GM18870 (cell line): ENCODE data around the gene AAMP.

Experiments used
- ATAC-seq: cut with Tn5 transposase; IDR thresholded peaks from one replicate; pipeline ENCODE4 v1.9.1; 2021; ENCODE audit warnings: moderate library complexity; ENCODE audit not compliant: unreplicated experiment

The AAMP gene

DNA sequence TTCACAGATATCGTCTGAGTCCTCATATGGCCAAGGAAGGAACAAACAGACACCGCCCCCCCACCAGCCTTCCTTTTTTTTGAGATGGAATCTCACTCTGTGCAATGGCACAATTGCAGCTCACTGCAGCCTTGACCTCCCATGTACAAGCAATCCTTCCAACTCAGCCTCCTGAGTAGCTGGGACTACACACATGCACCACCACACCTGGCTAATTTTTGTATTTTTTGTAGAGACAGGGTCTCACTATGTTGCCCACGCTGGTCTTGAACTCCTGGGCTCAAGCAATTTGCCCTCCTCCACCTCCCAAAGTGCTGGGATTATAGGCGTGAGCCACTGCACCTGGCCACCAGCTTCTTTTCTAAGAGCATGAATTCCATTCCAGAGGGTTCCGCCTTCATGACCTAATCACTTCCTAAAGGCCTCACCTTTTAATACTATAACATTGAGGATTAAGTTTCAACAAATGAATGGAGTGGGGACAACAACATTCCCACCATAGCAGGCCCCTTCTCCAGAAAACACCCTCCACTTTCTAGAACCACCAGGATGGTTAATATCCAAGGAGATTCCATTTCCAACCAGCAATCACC is 24.6 kb upstream of the AAMP start:
- no peak for ATAC-seq

DNA sequence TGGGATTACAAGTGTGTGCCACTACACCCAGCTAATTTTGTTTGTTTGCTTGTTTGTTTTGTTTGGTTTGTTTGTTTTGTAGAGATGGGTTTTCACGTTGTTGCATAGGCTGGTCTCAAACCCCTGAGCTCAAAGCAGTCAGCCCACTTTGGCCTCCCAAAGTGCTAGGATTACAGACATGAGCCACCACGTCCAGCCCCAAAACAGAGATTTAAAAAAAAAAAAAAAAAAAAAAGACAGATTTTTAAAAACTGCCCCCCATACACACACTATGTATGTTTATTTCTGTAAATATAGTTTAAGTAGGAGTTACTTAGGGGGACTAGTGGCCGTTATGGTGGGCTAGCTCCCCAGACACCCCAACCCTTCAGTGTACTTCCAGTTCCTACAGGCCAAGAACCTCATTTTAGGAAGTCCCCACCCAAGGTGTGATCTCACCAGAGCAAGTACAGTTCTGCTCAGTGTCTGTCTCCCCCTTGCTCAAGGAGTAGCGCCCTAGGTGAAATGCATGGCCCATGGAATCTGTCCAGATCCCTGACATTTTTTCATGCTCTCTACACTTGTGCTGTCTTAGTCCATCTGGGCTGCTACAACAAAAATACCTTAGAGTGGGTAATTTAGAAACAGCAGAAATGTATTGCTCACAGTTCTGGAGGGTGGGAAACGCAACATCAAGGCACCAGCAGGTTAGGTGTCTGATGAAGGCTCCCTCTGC is 23.9 kb upstream of the AAMP start:
- ATAC-seq, result no peak

DNA sequence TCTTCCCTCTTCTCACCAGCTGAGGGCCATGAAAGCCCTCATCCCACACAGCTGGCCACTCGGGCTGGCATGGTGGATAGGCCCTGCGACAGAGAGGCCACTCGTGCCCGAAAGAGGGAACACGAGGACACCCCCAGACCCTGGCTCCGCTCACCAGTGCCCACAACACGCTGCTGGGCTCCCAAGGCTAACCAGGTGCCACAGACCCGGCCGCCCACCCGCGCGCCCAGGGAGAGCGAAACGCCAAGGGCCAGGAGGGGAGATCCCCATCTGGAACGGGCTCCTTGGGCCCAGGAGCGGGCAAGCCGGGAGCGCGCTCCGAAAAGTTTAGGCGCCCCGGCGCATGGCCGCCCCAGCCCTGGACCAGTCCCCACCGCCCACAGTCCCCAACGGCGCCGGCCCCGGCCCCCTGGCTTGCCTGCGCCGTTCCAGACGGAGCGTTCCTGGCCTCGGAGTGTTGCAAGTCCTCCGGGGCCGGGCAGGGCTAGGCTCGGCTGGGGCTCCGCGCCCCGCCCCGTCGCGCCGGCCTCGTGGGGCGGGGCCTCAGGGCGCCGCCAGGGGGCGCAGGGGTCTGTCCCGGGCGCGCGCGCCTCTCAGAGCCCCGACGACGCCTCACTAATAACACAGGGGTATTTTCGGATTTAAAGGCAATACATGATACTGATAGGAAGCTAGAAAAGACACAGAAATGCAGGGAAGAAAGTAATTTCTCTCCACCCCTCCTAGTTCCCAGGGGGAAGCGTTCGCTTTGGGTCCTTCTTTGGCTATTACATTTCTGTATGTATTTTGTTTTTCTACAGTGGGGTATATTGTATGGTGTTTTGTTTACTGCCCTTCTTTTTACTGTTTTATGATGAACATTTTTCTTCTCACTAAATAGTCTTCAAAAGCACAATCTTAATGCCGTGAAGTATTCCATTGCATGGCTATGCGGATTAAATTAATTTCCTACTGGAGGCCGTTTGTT is 22.4 kb upstream of the AAMP start, which contains the start of gene TMBIM1:
Gene TMBIM1, minus strand, starts transcription at position 456 of the 967 bp plus-strand sequence. CDS start 10,362 bp downstream, outside the sequence.
- no peak for ATAC-seq

DNA sequence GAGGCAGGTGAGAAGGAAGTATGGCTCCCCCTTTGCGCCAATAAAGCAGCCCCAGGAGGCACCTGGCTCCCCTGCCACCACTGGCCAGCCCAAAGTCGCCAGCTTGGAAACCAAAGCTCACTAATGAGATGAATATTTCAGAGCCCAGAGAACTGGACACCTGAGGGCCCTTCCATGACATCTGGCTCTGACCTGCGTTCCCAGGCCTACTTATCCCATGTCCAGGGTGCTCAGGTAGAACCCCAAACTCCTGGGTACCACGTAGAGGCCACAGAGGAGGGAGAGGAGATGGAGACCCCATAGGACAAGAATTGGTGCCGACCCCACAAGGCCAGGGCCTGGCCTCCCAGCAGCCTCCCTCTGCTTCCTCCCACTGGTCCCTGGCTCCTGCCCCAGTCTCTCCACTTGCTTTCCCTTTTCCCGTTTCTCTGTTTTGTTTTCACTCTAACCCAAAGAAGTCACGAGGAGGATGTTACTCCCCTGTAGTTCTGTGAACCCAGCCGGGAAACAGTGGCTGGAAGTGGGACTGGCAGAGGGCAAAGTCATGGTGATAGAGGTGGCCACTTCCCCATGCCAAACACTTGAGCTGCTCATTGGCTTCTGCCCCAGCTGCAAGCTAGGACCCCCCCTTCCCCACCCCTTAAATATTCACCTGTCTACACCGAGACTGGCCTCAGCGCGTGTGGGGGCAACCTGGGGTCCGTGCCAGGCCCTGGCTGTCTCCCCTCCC is 21.5 kb upstream of the AAMP start:
- ATAC-seq, result no peak

DNA sequence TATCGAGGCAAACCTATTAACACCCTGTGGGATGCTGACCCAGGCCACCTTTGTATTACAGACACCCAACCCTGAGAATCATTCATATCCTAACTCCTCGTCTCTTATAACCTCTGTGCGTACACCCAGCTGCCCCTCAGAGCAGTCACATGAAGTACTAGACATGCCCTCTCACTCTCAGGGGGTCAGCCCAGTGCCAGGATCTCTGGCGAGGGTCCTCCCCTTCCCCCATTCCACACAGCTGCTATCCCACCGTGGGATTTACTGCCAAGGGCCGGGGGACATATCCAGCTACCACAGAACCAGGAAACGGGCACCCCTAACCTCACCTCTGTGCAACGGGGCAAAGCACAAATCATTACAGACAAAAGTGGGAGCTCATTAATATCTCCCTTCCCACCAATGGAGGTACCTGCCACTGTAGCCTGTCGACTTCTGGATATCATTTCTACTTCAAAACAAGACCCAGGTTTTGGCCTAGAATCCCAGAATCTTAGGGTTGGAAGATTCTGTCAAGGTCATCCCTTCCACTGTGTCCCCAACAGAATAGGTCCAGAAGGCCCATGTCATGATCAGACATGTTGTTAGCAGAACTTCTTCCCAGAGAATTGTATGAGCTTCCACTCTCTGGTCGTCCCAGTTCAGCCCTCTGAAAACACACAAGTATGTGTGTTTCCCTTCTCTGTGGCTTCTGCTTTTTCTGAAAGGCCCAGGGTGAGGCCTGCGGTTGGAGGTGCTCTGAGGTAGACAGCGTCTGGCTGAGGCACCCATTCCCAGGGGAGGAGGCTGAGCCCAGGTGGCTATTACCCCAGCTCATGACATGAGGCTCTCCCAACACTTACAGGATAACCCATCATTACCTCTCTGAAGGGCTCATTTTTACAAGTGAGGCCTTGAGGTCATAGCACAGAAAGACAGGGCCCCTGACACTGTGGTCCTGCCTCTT is 20.7 kb upstream of the AAMP start:
- ATAC-seq, result peak; percentile 39

DNA sequence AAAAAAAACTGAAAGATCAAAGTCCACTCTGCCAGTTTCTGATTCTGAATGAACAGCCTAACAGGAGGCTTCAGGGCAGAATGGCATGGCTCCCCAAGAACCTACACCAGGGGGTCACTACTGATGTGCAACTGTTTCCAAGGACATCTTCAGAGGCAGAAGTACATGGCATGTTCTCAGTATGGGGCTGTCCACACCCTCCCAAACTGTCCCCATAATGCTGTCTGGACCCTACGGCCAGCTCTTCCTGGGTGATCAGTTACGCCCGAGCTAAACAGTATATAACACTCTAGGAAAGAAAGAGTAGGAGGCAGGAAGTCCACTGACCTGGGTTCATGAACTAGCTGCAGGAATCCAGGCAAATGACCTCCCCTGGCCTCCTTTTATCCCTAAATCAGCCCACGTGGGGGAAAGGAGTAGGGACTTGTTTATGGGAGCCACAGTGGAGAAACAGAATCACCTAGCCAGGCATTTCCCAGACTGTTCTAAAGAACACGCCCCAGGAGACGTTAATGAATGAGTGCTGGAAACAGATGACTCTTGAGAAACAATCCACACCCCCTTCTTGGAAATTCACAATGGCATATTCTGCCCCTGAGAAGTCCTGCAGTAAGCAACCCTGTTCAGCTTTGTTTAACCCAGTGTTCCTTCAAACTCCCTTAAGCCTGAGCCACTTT is 19.8 kb upstream of the AAMP start:
- no peak for ATAC-seq

DNA sequence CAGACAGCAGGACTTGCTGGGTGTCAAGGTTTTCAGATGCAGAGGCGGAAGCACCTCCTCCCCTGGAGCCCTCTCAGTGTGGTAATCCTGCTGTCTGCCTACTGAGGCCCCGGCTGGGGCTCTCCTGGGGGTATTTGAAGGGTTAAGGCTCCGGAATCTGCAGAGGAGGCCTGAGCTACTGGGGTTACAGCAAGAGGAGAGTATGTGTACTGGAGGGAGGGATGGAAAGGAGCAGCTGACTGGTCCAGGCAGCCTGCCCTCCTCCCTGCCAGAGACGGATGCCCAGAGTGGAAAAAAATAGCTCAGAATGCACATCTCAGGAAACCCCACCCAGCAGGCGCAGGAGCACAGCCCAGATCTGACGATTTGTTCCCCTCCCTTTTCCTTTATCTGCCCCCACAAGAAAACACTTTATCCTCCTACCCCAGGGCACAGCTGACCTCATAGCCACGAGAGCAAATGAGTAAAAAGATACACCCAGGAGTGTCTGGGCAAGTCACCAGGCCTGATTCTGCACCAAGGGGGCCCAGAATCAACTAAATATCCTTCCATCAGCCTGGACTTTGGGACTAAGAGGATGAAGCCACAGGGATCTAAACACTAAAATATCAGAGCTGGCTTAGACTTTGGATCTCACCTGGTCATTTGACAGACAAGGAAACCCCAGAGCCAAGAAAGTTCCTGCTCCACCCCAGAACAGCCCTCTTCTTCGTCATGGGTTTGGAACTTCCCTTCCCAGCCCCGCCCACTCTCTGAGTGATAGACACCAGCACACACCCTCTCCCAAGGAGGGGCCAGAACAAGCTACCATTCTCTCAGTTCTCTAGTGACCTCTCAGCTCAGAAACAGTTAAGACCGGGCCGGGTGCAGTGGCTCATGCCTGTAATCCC is 16.9 kb upstream of the AAMP start:
- peak; percentile 54 for ATAC-seq

DNA sequence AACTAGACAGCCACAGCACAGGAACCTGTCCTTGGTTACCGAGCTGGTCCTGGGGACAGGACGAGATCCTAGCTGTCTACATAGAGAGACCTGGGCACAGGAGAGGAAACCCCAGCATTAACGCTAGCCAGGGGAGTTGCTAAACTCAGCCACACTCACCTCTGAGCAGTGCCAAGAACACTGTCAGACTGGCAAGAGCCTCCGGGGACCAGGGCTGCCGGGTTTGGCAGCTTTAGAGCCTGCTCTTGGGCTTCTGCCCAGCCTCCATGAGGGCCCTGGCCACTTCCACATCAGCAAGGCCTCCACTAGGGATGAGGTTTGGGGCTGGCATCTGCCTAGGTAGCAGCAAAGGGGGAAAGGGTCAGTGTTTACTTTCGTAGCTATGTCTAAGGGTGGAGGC is 15.7 kb upstream of the AAMP start:
- ATAC-seq, result no peak

DNA sequence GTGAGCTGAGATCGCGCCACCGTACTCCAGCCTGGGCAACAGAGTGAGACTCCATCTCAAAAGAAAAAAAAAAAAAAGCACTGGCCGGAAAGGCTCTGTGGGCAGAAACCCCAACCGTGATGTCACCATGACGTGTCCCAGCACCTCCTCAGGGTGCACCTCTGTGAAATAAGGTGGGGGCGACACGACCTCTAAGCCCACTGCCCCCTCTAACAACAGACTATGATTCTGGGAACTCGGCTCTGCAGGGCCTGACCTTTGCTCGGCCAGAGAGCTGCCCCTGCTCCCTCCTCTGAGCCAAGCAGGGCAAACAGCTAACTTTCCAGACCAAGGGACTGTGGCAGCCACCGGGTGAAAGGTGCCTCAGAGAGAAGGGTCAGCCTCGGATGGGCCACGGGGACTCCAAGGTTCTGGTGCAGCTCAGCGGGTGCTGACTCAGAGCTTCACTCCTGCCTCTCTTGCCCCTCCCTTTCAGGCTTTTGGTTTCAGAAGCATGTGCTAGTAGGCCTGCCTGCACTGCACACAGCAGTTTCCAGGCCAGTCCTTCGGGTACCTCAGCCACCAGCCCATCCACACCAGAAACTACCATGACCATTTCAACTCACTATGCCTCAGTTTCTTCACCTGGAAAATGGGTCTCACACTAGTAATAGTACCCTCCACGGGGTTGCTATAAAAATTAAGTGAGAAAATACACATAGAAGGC is 14.3 kb upstream of the AAMP start:
- ATAC-seq, result no peak

DNA sequence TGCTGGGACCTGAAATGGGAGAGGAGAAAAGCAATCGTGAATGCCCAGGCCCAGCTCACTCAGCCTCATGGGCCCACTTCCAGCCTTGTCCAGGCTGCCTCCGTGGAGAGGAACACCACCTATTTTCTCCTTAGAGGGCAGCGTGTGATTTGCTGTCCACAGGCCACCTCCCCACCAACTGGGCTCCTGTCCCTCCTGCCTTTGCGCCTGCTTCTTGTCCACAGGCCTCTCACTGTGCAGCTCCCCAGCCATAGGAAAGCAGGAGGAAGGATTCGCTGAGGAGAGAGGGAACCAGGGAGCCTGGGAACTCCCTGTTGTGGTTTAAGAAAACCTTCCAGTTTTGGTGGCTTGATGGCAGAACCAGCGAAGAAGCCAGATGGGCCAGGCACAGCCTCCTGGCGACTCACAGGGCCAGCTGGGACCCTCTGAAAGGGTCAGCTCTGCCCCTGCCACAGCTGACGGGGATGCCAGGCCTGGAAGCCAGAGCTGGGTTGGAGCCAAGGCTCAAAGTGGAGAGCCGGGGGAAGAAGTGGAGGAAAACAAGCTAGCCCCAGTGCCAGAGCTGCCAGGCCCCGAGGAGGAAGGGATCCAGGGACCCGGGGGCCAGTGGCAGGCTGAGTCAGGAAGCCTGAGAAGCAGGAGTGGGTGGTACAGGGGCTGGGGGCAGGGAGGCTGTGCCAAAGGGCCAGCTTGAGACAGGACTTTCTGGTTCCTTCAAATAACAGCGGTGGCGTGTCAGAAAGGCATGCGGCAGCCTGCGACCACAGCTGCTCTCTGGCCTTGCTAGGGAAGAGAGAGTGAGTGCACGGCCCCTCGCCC is 12.4 kb upstream of the AAMP start:
- ATAC-seq, result no peak

DNA sequence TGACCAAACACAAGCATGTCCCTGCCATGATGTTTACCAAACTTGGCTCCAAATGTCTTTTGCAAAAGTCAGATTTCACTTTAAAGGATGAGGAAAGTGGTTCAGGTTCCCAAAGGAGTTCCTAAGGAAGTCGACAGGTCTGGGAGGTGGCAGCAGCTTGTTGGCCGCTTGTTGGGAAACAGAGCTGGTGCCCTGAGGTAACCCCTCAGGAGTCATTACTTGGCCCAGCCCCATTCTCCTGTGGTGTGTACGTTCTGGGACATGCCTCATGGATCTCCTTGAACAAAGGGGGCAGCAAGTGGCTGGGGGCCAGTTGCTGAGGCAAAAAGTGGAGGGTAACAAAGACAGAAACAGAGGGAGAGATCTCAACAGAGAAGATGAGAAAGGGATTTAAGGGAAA is 11.5 kb upstream of the AAMP start:
- ATAC-seq, result no peak

DNA sequence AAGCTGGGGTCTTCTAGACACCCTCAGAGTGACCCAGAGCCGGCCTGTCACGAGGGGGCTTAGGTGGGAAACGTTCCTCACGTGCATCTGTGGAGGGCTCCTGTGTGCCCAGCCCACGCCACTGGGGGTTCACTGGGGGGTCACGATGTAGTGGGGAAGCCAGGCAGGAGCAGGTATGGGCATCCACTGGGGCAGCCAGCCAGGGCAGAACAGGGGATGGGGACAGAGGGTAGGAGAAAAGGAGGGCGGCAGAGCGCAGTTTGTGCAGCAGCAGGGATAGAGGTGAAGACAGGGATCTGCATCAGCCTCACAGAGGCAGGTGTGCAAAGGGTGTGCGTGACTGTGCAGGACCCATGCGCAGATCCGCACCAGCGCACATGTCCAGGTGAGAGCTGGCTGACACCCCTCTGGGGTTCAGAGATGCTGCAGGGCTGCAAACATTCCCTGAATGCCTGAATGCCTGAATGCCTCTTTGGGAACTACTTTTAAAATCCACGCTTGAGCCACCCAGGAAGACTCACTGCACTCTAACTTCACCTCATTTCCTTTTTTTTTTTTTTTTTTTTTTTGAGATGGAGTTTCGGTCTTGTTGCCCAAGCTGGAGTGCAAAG is 10.4 kb upstream of the AAMP start:
- ATAC-seq, result no peak

DNA sequence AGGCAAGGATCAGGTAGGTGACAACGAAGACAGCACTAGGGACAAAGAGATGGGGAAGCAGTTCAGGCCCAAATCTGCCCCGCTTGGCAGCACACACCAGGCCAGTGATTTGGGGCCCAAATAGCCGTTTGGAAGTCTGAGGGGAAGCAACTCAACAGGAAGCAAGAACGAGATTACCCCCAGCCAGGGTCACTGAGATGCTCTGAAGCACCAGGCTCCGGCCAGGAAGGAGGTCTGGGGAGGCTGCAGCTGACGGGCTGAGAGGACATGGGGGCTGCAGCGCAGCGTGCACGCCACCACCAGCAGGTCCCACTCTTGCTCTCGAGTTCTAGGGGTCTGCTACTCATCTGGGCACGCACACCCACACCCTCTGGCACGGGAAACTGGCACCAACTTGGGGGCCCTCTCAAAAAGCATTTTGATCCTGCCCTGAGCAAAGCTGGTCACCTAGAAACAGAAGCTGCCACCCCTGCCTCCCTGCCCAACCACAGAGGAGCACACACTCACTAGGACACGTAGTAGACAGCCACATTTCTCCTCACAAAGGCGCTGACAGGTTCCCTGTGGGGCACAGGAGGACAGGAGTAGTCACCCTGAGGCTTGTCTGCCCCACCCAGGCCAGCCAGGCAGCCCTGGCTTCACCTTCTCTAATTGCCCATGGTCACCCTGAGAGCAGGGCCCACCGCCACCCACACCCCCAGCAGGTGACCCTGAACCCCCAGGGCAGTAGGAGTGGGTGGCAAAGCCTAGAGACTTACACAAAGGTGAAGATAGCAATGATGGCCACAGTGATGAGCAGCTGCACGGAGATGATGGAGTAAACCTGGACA is 8.8 kb upstream of the AAMP start:
- ATAC-seq, result no peak

DNA sequence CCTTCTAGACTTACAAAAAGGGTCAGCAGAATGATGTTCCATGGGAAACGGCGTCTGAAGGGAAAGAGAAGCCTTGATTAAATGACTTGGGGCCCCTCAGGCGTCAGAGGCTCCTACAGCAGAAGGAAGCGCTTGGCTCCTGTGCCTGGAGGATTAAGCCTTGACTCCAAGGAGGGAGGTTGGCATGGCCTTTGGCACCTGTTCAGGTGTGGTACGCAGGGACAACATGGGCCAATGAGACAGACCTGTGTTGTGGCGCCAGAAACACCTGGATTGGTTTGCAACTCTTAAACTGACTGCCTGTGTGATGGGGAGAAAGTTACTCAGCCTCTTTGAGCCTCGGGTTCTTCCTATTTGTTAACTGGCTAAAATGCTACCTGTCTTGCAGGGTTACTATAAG is 8.0 kb upstream of the AAMP start:
- no peak for ATAC-seq

DNA sequence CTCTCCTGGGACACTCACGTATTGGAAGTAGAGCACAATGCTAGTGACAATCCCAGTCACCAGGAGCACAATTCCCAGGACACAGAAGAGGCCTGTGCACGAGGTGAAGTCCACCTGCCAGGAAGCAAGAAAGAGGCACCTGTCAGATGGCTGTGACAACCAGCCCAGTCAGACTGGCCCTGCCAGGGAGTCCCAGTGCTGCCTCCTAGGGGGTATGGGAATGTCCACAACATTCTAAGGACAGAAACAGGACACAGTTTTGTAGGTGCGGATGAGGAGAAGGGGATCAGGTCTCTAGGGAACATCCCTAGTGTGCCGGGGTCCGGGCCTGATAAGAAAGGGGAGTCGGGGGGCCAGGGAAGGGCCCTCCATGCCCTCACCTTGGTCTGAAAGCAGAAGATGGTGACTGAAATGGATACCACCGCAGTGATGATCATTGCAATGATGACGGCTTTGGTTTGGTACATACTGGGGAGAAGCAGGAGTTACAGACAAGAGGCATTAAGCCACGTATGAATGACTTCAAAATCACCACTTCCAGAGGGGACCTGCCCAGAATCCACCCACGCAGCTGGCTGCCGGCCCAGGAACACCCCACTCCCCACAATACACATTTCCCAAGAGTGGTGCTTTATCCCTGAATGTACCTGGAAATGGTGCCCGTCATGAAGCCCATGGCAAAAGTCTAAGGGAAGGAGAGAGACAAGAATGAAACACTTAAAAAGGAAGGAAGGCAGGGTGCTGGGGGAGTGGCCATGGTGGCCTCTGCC is 7.2 kb upstream of the AAMP start:
- no peak for ATAC-seq
